HepG2 (cell line): Measurements from ENCODE around the gene THSD4. TPM values are rescaled to one million over a fixed set of nuclear protein-coding genes. Genes with fewer than 3 reads are reported as not detected.

Source experiments
- BRCA1 ChIP-seq: sonication (generic); formaldehyde crosslinking; IDR thresholded peaks from 2 replicates; pipeline ENCODE4 v1.4.0; 2020; ENCODE audit warnings: missing genetic modification reagents
- BRF2 ChIP-seq: sonication (generic); formaldehyde crosslinking; IDR thresholded peaks from 2 replicates; pipeline ENCODE4 v1.8.1; 2022; ENCODE audit warnings: mild to moderate bottlenecking, missing genetic modification reagents
- DNMT1 ChIP-seq: sonication (generic); formaldehyde crosslinking; IDR thresholded peaks from 2 replicates; pipeline ENCODE4 v1.5.1; 2020; ENCODE audit warnings: mild to moderate bottlenecking, missing genetic modification reagents
- FOXP4 ChIP-seq: sonication (generic); formaldehyde crosslinking; IDR thresholded peaks from 2 replicates; pipeline ENCODE4 v1.4.0; 2020; ENCODE audit warnings: missing genetic modification reagents
- NR2F6 ChIP-seq, 2 experiments: IDR thresholded peaks; 2 replicates each; pipeline ENCODE4 v1.6.1; 2016; ENCODE audit warnings: antibody characterized with exemption in 1 of 2, mild to moderate bottlenecking in 1 of 2
- PAXIP1 ChIP-seq: sonication (generic); formaldehyde crosslinking; conservative IDR thresholded peaks from 2 replicates; pipeline ENCODE4 v1.4.0; 2020; ENCODE audit warnings: mild to moderate bottlenecking, missing genetic modification reagents, moderate library complexity
- RARA ChIP-seq: IDR thresholded peaks from 2 replicates; pipeline ENCODE4 v1.6.1; 2016; ENCODE audit warnings: missing genetic modification reagents, missing compliant biosample characterization
- RBM39 ChIP-seq: fragments of 200-400 bp; formaldehyde crosslinking; IDR thresholded peaks from one replicate; pipeline ENCODE4 v1.6.1; 2018; ENCODE audit warnings: antibody characterized with exemption, mild to moderate bottlenecking, low read depth, low read length; ENCODE audit not compliant: poor library complexity, severe bottlenecking
- RFXANK ChIP-seq: IDR thresholded peaks from 2 replicates; pipeline ENCODE4 v1.6.1; 2016
- RFXAP ChIP-seq: sonication (generic); formaldehyde crosslinking; IDR thresholded peaks from 2 replicates; pipeline ENCODE4 v1.4.0; 2020; ENCODE audit warnings: missing genetic modification reagents, borderline replicate concordance
- SALL1 ChIP-seq: sonication (generic); formaldehyde crosslinking; IDR thresholded peaks from 2 replicates; pipeline ENCODE4 v1.8.0; 2022; ENCODE audit warnings: mild to moderate bottlenecking, missing genetic modification reagents
- ZNF496 ChIP-seq: sonication (generic); formaldehyde crosslinking; IDR thresholded peaks from 2 replicates; pipeline ENCODE4 v1.8.1; 2023; ENCODE audit warnings: mild to moderate bottlenecking, moderate library complexity, missing genetic modification reagents; ENCODE audit not compliant: insufficient replicate concordance
- polyA plus RNA-seq, 8 experiments: library from polyadenylated mRNA; depleted of rRNA in 3 of 8; stranded (reverse) in 7 of 8; unstranded in 1 of 8; fragments of >200 nt; fragmentation: Illumina TruSeq in 4 of 8; extraction: Trizol in 4 of 8; gene quantifications; 2 replicates each; pipeline versions ENCODE4 v1.2.1 to v1.2.3, GENCODE V29; 2011 to 2016; ENCODE audit warnings: low read depth in 4 of 8, missing spikeins in 1 of 8, mixed read lengths in 1 of 8; ENCODE audit not compliant: insufficient read depth in 1 of 8
- total RNA-seq, 5 experiments: library from RNA; depleted of rRNA; stranded (reverse); fragments of >200 nt; fragmentation: Illumina TruSeq; extraction: Trizol; gene quantifications; 2 replicates each; pipeline ENCODE4 v1.2.3, GENCODE V29; 2016; ENCODE audit warnings: low read depth in 1 of 5

The THSD4 gene
- total and polyA plus RNA-seq, 2 of the 13 experiments (the other 11 are each of a cell fraction or from before 2014, with no cell fraction given): 0.07 to 0.21 TPM

GRCh38 chr15:71732636-71733035 lies 617.4 kb downstream of the THSD4 start (continued):
- 0 out of 2 replicates have a peak, but pooled peaks have one; percentile 32 for TF ChIP-seq FOXP4 (CRISPR knock-in tag)
- no peak for TF ChIP-seq NR2F6 (IDR thresholded peaks at IDR 0.05)
- 0 out of 2 replicates have a peak, but pooled peaks have one; percentile 20 for TF ChIP-seq NR2F6 (CRISPR knock-in tag; IDR thresholded peaks at IDR 0.05)
- TF ChIP-seq RARA (CRISPR knock-in tag): peak; percentile 29; the same call in 1 of the 2 replicates
- TF ChIP-seq RFXAP (CRISPR knock-in tag): no peak
- no peak for TF ChIP-seq DNMT1
- TF ChIP-seq PAXIP1 (CRISPR knock-in tag): peak; percentile 61
- no peak for TF ChIP-seq BRF2
- no peak for TF ChIP-seq BRCA1 (CRISPR knock-in tag)
- TF ChIP-seq RBM39: no peak
- TF ChIP-seq RFXANK (CRISPR knock-in tag): no peak
- no peak for TF ChIP-seq ZNF496
- peak; percentile 63; the same call in 1 of the 2 replicates for TF ChIP-seq SALL1 (CRISPR knock-in tag)
- TF ChIP-seq, all 625 proteins: peak for 22
